HG03060 (cell line): ENCODE results near the gene INO80.

Experiments used
- ATAC-seq: cut with Tn5 transposase; IDR thresholded peaks from one replicate; pipeline ENCODE4 v1.9.1; 2021; ENCODE audit warnings: low read depth, moderate number of reproducible peaks; ENCODE audit not compliant: unreplicated experiment

The INO80 gene

GRCh38 chr15:40933517-40933902 lies 182.6 kb downstream of the INO80 start:
- ATAC-seq: no peak

DNA sequence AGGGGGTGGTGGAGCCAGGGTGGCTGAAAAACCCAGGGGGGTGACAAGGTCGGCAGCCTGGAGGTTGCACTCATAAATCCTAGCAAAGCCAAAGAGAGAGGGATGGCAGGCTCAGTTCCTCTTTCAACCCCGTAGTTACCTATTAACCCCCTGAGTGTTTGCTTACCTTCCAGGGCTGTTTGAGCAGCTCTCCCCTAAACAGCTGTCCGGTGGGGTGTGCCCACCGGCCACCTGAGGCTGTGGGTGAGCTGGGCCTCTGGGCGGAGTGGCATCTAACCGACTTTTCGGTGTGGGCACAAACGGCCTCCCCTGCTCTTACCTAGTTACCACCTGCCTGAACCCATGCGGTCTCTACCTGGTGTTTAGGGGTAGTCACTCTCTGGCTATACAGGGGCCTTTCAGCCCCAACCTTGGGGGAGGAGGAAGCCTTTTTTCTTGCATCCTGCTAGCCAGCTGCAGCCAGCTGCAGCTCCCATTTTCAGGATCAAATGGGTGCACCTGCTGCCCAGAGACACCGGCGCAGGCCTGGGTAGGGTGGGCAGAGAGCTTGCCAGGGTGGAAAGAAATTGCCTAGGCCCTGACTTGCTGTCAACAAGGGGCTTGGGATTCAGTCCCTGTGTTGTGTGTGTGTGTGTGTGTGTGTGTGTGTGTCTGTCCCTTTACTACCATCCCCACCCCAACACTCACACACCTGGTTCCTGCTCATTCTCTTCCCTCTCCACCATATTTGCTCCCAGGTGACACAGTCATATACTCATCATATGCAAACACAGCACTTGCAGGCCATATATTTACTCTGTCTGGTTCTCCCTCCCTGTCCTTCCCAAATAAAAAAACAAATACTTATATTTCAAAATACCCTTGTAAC lies 183.2 kb downstream of the INO80 start:
- ATAC-seq: no peak

- no peak for ATAC-seq
These were observed 183.9 kb downstream of the INO80 start for GRCh38 chr15:40932156-40932555.

- no peak for ATAC-seq
These were observed 184.6 kb downstream of the INO80 start for GRCh38 chr15:40931300-40932142.

GRCh38 chr15:40930430-40931299 lies 185.4 kb downstream of the INO80 start:
- no peak for ATAC-seq

- ATAC-seq: no peak
These were observed 186.2 kb downstream of the INO80 start for GRCh38 chr15:40929660-40930429.
